Stomach smooth muscle (tissue), 2 donors: ENCODE data around the gene DDX18.

Source experiments
- H3K27ac ChIP-seq: one replicate; pipeline ENCODE4 v1.7.0; 2013; ENCODE audit warnings: mild to moderate bottlenecking, low read length, inconsistent platforms
- H3K27me3 ChIP-seq, 2 donors: one replicate each; pipeline ENCODE4 v1.7.0; 2013; ENCODE audit warnings: low read length in 2 of 2; ENCODE audit not compliant: insufficient read depth in 2 of 2, control insufficient read depth in 1 of 2
- H3K36me3 ChIP-seq, 2 donors: one replicate each; pipeline ENCODE4 v1.7.0; 2013; ENCODE audit warnings: low read length in 2 of 2; ENCODE audit not compliant: control insufficient read depth in 2 of 2, insufficient read depth in 2 of 2
- H3K4me1 ChIP-seq: one replicate; pipeline ENCODE4 v1.7.0; 2013; ENCODE audit warnings: low read length; ENCODE audit not compliant: control insufficient read depth, insufficient read depth
- H3K4me3 ChIP-seq, 2 donors: one replicate each; pipeline ENCODE4 v1.7.0; 2013; ENCODE audit warnings: low read length in 2 of 2
- H3K9ac ChIP-seq, 2 donors: one replicate each; pipeline ENCODE4 v1.7.0; 2013; ENCODE audit warnings: low read length in 2 of 2, mild to moderate bottlenecking in 1 of 2
- H3K9me3 ChIP-seq, 2 donors: one replicate each; pipeline ENCODE4 v1.7.0; 2013; ENCODE audit warnings: low read length in 2 of 2; ENCODE audit not compliant: control insufficient read depth in 2 of 2
- donor health status: healthy.
- donor health status: Pancreatic carcinoma.

DDX18 gene

DNA sequence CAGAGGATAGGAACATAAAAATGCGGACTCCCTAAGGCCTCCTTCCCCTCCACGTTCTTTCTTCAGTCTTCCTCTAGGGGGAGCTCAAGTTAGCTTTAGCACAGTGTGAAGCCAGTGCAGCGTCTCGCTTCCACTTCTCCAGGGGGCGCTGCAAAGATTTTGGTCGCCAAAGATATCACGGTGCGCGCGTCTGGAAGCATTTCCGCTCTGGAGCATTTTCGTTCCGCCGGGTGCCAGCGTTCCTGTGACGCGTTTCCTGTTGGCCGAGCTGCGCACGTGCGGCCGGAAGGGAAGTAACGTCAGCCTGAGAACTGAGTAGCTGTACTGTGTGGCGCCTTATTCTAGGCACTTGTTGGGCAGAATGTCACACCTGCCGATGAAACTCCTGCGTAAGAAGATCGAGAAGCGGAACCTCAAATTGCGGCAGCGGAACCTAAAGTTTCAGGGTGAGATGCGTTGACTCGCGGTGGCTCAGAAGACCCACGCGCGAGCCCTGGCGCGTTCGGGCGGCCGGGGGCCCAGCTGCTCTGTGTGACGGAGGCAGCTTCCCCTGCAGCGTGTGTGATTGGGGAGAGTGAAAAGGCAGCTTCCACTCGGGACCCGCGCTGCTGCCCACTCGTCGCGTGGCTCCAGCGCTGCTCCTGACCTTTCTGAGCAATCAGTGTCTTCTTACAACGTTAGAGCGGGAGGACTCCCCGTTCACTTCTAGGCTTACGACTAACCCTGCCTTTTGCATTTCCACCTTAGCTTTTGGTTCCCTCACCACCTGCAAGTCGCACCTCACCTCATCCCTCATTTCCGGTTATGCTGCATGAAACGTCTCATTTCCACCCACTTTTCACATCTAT is at the start of gene DDX18:
Gene DDX18 (plus strand): TSS at position 275 of the 848 bp plus-strand sequence. CDS start 87 bp downstream, at position 362.
- Histone ChIP-seq H3K4me1 (peaks cover 6% of the 10 kb centered on the region), H3K27ac (peak within 1 kb of the TSS; percentile 82), H3K9me3 (no peaks in the 10 kb centered on the region), H3K27me3 (no peaks in the 10 kb centered on the region), H3K4me3 (peak within 1 kb of the TSS; percentile 95 to 98), H3K9ac (peak within 1 kb of the TSS; percentile 89 to 97), H3K36me3 (peaks cover 13 to 20% of the 10 kb centered on the region in 2 donors)

DNA sequence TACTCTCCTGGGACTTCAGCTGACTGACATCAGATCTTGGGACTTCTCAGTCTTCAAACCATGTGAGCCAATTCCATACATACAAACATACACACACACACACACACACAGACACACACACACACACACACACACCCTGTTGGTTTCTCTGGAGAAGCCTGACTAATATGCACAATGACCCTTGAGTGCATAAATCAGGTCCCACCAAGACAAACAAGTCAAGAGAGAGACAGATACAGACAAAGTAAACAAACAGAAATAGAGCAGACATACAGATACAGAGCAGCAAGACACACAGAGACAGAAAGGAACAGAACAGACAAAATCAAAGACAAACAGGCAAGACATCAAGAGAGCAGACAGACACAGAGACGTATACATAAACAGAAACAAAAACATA is 43.8 kb upstream of the DDX18 start:
- H3K4me1 ChIP-seq, result no peaks in the 10 kb centered on the region
- no peaks in the 10 kb centered on the region for H3K27me3 ChIP-seq
- no peak overlapping the region for H3K9ac ChIP-seq
- no peak overlapping the region for H3K27ac ChIP-seq
- no peaks in the 10 kb centered on the region for H3K9me3 ChIP-seq
- H3K36me3 ChIP-seq, result no peaks in the 10 kb centered on the region
- H3K4me3 ChIP-seq, result no peak overlapping the region

GRCh38 chr2:117771969-117772630 is 42.4 kb upstream of the DDX18 start:
- H3K4me1 ChIP-seq, result no peaks in the 10 kb centered on the region

DNA sequence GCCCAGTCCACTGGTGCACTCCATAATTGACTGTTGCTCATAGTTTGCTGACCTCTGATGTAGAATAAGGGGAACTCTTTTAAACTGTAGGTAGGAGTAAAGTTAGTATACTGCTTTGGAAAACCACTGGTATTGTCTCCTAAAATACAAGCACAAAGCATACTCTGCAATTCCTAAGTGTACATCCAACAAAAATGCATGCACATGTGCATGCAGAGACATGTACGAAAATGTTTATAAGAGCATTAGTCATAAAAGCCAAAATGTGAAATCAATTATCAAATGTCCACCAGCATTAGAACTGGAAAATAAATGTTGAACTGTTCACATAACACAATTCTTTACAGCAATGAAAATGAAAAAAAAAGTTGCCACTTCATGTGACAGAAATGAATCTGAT is 39.8 kb upstream of the DDX18 start:
- H3K27ac ChIP-seq, result no peak overlapping the region
- H3K9me3 ChIP-seq, result no peaks in the 10 kb centered on the region
- H3K4me1 ChIP-seq, result no peaks in the 10 kb centered on the region
- H3K27me3 ChIP-seq, result no peaks in the 10 kb centered on the region
- no peaks in the 10 kb centered on the region for H3K36me3 ChIP-seq
- no peak overlapping the region for H3K9ac ChIP-seq
- no peak overlapping the region for H3K4me3 ChIP-seq

More at GRCh38 chr2:117771969-117772630, 42.4 kb upstream of the DDX18 start:
- Histone ChIP-seq H3K27ac (no peak overlapping the region), H3K36me3 (no peaks in the 10 kb centered on the region), H3K27me3 (no peaks in the 10 kb centered on the region), H3K9me3 (no peaks in the 10 kb centered on the region), H3K9ac (no peak overlapping the region), H3K4me3 (no peak overlapping the region)

DNA sequence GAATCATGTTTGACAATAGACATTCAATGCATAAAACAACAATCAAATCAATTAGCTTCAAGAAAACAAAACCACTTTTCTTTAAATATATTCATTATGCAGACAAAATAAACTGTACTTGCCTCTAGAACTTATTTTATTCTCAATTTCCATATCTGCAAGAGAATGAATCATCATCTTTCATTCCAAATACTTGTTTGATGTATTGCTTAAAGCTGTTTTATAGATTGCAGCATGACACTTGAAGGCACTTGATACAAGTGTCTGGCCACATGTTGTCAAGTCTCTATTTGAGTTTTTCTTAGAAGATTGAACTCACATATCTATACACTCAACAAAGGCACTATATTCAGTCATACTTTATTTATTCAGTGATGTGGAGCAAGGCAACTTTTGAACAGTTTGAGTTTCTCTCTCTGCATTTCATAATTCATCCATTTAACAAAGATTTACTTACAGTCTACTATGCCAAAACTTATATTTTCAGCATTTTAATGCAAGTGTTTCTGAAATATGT is 38.7 kb upstream of the DDX18 start:
- H3K36me3 ChIP-seq, result no peaks in the 10 kb centered on the region
- no peaks in the 10 kb centered on the region for H3K4me1 ChIP-seq
- H3K9ac ChIP-seq, result no peak overlapping the region
- H3K27me3 ChIP-seq, result no peaks in the 10 kb centered on the region
- H3K4me3 ChIP-seq, result no peak overlapping the region
- H3K9me3 ChIP-seq, result no peaks in the 10 kb centered on the region
- H3K27ac ChIP-seq, result no peak overlapping the region

DNA sequence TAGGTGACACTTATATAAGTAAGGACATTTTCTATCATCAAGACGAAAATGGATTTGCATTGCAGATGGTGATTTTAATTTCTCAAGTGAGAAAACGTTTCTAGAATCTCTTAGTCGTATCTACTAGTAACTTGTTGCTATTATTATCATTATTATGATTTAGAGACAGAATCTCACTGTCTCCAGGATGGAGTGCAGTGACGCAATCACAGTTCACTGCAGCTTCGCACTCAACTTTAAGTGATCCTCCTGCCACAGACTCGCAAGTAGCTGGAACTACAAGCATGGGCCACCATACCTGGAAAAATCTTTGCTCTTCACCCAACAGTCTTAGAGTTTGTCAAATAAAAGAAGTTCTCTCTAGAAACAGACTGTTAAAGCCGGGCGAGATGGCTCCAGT is 37.6 kb upstream of the DDX18 start:
- no peaks in the 10 kb centered on the region for H3K27me3 ChIP-seq
- no peaks in the 10 kb centered on the region for H3K36me3 ChIP-seq
- H3K4me1 ChIP-seq, result no peaks in the 10 kb centered on the region
- H3K9me3 ChIP-seq, result no peaks in the 10 kb centered on the region
- H3K27ac ChIP-seq, result no peak overlapping the region
- no peak overlapping the region for H3K9ac ChIP-seq
- no peak overlapping the region for H3K4me3 ChIP-seq

- no peaks in the 10 kb centered on the region for H3K9me3 ChIP-seq
- H3K9ac ChIP-seq, result no peak overlapping the region
Observed at GRCh38 chr2:117785740-117786139, 28.8 kb upstream of the DDX18 start.

GRCh38 chr2:117786520-117786919 is 28.0 kb upstream of the DDX18 start:
- Histone ChIP-seq H3K4me1 (no peaks in the 10 kb centered on the region), H3K9ac (no peak overlapping the region), H3K27ac (no peak overlapping the region)

More at GRCh38 chr2:117785740-117786139, 28.8 kb upstream of the DDX18 start:
- Histone ChIP-seq H3K4me3 (no peak overlapping the region), H3K27ac (no peak overlapping the region), H3K36me3 (no peaks in the 10 kb centered on the region), H3K27me3 (no peaks in the 10 kb centered on the region), H3K4me1 (no peaks in the 10 kb centered on the region)

GRCh38 chr2:117789505-117789904 is 25.0 kb upstream of the DDX18 start:
- Histone ChIP-seq H3K9ac (no peak overlapping the region), H3K9me3 (no peaks in the 10 kb centered on the region), H3K36me3 (no peaks in the 10 kb centered on the region), H3K27ac (no peak overlapping the region), H3K4me1 (no peaks in the 10 kb centered on the region), H3K4me3 (no peak overlapping the region), H3K27me3 (no peaks in the 10 kb centered on the region)

More at GRCh38 chr2:117786520-117786919, 28.0 kb upstream of the DDX18 start:
- Histone ChIP-seq H3K9me3 (no peaks in the 10 kb centered on the region), H3K36me3 (no peaks in the 10 kb centered on the region), H3K4me3 (no peak overlapping the region), H3K27me3 (no peaks in the 10 kb centered on the region)

DNA sequence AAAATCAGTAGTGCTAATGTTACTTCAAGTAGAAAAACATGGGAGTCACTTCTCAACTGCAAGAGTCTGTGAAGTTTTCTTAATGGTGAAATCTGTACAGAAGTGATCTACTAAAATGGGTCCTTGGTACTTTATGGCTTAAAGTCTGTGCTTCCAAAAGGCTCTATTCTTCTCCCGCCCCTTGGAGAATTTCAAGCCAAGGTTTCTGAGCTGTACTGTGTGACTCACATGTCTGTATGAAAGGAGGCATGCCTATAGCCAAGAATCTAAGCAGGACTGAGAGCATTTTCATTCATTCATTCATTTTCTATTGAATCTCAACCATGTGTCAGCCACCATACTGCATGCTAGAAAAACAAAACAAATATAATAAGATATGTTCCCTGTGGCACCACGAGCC is 19.8 kb upstream of the DDX18 start:
- no peaks in the 10 kb centered on the region for H3K27me3 ChIP-seq
- H3K9ac ChIP-seq, result no peak overlapping the region
- H3K27ac ChIP-seq, result no peak overlapping the region
- no peak overlapping the region for H3K4me3 ChIP-seq
- H3K9me3 ChIP-seq, result no peaks in the 10 kb centered on the region
- H3K4me1 ChIP-seq, result no peaks in the 10 kb centered on the region
- H3K36me3 ChIP-seq, result no peaks in the 10 kb centered on the region
